GM18508 (cell line): Measurements from ENCODE around the gene LPP.
"Not testable (repeated sequence)": the region's sequence is repeated elsewhere in the genome, so short reads cannot be mapped to it uniquely, and the experiment has no call there.

ENCODE experiments used
- ATAC-seq: cut with Tn5 transposase; IDR thresholded peaks from one replicate; pipeline ENCODE4 v1.9.1; 2021; ENCODE audit warnings: moderate number of reproducible peaks; ENCODE audit not compliant: insufficient read depth, unreplicated experiment

Gene LPP

GRCh38 chr3:188631291-188632010, 477.5 kb downstream of the LPP start:
- no peak for ATAC-seq

- ATAC-seq, result no peak
These were observed 479.2 kb downstream of the LPP start for GRCh38 chr3:188633206-188633605.

GRCh38 chr3:188634285-188634684, 480.3 kb downstream of the LPP start:
- no peak for ATAC-seq

- ATAC-seq, result no peak
These were observed 481.5 kb downstream of the LPP start for GRCh38 chr3:188635258-188636042.

- not testable (repeated sequence) for ATAC-seq
These were observed 482.3 kb downstream of the LPP start for GRCh38 chr3:188636292-188636691.

GRCh38 chr3:188641076-188641475, 487.1 kb downstream of the LPP start:
- ATAC-seq, result no peak

GRCh38 chr3:188643736-188644135, 489.8 kb downstream of the LPP start:
- no peak for ATAC-seq

- ATAC-seq, result no peak
These were observed 492.6 kb downstream of the LPP start for GRCh38 chr3:188646592-188646991.

- no peak for ATAC-seq
These were observed 493.3 kb downstream of the LPP start for GRCh38 chr3:188647237-188647636.

GRCh38 chr3:188649521-188649920, 495.6 kb downstream of the LPP start:
- ATAC-seq, result no peak

GRCh38 chr3:188656196-188656982, 502.4 kb downstream of the LPP start:
- no peak for ATAC-seq

GRCh38 chr3:188658606-188659005, 504.6 kb downstream of the LPP start:
- no peak for ATAC-seq

GRCh38 chr3:188659449-188660090, 505.6 kb downstream of the LPP start:
- no peak for ATAC-seq

- no peak for ATAC-seq
These were observed 506.5 kb downstream of the LPP start for GRCh38 chr3:188660415-188660814.

- no peak for ATAC-seq
These were observed 507.8 kb downstream of the LPP start for GRCh38 chr3:188661806-188662205.

GRCh38 chr3:188662214-188662613, 508.3 kb downstream of the LPP start:
- ATAC-seq, result no peak

GRCh38 chr3:188662795-188663194, 508.8 kb downstream of the LPP start:
- ATAC-seq, result no peak

GRCh38 chr3:188663839-188664238, 509.9 kb downstream of the LPP start:
- no peak for ATAC-seq

GRCh38 chr3:188664795-188665194, 510.8 kb downstream of the LPP start:
- ATAC-seq, result no peak

- no peak for ATAC-seq
These were observed 514.0 kb downstream of the LPP start for GRCh38 chr3:188667926-188668325.
